PFSK-1 (cell line): Measurements from ENCODE around the gene SLC2A11.

ENCODE experiments used
- FOXP2 ChIP-seq: optimal IDR thresholded peaks from 2 replicates; pipeline ENCODE3; 2011; ENCODE audit warnings: borderline replicate concordance, control low read depth, inconsistent platforms; ENCODE audit not compliant: insufficient read depth; ENCODE audit errors: extremely low read length, extremely low read depth
- POLR2AphosphoS5 ChIP-seq: IDR thresholded peaks from 2 replicates; pipeline ENCODE4 v1.6.1; 2012; ENCODE audit warnings: low read depth, mild to moderate bottlenecking, control low read depth, low read length, moderate library complexity
- REST ChIP-seq, 2 experiments: IDR thresholded peaks; 2 replicates each; pipeline versions ENCODE4 v1.6.1 to v1.8.0; 2011 to 2012; ENCODE audit warnings: low read depth in 2 of 2, low read length in 2 of 2, control low read depth in 1 of 2, inconsistent platforms in 1 of 2, mild to moderate bottlenecking in 1 of 2, moderate library complexity in 1 of 2; ENCODE audit not compliant: insufficient read depth in 1 of 2
- SIN3A ChIP-seq: IDR thresholded peaks from 2 replicates; pipeline ENCODE4 v1.6.1; 2012; ENCODE audit warnings: mild to moderate bottlenecking, low read length, moderate library complexity, borderline replicate concordance; ENCODE audit not compliant: insufficient read depth
- TAF1 ChIP-seq: IDR thresholded peaks from 2 replicates; pipeline ENCODE4 v1.6.1; 2012; ENCODE audit warnings: low read length, control low read depth, borderline replicate concordance; ENCODE audit not compliant: insufficient read depth

The SLC2A11 gene

GRCh38 chr22:23896166-23896522 is 38.5 kb downstream of the SLC2A11 start:
- TF ChIP-seq POLR2AphosphoS5 (no peak), TAF1 (no peak), SIN3A (no peak), FOXP2 (no peak), REST (IDR thresholded peaks at IDR 0.05; ENCODE audit: insufficient read depth in 1 of 2, low read depth in 2 of 2, low read length in 2 of 2) (no peak)

- TF ChIP-seq FOXP2 (no peak), SIN3A (no peak), TAF1 (no peak), REST (IDR thresholded peaks at IDR 0.05; ENCODE audit: insufficient read depth in 1 of 2, low read depth in 2 of 2, low read length in 2 of 2) (no peak), POLR2AphosphoS5 (peak; percentile 52)
Observed at GRCh38 chr22:23896523-23897186, 39.0 kb downstream of the SLC2A11 start.

DNA sequence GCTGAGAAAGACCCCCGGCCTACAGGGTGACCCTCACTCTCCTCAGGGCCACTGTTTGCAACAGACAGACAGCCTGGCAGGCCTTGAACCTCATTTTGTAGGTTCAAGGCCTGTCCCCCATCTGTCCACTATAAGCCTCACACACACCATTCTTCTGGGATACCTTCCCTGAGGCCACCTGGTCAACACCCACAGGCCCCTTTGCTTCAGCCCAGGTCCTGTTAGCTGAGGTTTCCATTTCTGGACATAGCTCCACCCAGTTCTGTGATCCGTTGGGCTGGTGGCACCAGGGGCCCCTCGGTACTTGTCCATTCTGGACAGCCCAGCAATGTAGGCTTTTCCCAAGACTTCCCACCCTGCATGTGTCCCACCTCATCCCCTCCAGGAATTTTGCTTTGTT is 39.6 kb downstream of the SLC2A11 start:
- TF ChIP-seq POLR2AphosphoS5: no peak; the same call in 1 of the 2 replicates
- no peak for TF ChIP-seq REST (IDR thresholded peaks at IDR 0.05; ENCODE audit: insufficient read depth in 1 of 2, low read depth in 2 of 2, low read length in 2 of 2)
- TF ChIP-seq TAF1: no peak
- TF ChIP-seq FOXP2: no peak
- TF ChIP-seq SIN3A: no peak

DNA sequence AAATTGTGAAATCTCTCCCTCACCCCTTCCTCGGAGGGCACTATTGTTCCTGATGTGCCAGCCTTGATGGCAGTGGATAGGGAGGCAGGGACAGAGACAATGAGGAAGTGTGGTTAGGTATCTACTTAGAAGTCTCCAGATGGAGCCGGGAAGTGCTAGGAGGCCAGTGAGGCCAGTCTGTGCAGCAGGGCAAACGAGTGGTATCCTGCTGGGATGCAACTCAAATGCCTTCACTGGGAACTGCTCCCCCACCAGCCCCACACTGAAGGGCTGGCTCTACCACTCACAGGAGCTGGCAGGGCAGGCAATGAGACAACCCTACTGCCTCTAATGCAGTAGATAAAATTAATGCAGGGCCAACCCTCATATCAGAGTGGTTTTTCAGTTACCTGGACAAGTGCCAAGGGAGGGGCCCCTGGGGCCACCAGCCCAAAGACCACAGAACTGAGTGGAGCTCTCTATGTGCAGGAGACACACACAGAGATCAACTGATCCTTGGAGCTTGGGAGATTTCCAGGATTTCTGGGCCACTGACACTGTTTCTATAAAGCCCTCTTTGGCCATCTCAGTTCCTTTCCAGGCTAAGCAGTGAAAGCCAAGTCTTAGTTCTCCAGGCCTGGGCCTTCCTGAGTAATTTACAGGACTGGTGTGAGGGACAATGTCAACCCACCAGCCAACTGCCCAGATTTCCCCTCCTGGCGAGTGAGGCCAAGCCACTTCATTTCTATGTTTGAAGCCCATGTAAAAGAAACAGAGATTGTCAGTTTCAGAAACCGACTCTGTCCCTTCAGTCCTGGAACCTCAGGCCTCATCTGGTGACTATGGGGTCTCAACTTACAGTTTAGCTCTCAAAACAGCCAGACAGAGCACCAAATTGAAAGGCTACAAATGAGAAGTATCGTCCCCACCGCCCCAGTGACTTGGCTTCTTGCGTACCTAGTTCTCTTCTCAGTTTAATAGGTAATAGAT is 40.6 kb downstream of the SLC2A11 start:
- TF ChIP-seq REST (IDR thresholded peaks at IDR 0.05; ENCODE audit: insufficient read depth in 1 of 2, low read depth in 2 of 2, low read length in 2 of 2) (no peak), POLR2AphosphoS5 (peak; percentile 48; the same call in 1 of the 2 replicates)
